Astrocyte (in vitro differentiated cells and primary cell): Measurements from ENCODE around the gene ZMYND19. TPM values are rescaled to one million over a fixed set of nuclear protein-coding genes. Genes with fewer than 3 reads are reported as not detected.
"Not testable (repeated sequence)": the region's sequence is repeated elsewhere in the genome, so short reads cannot be mapped to it uniquely, and the experiment has no call there.

ENCODE experiments used
- DNase-seq: peaks from one replicate; pipeline ENCODE4 v3.0.0-alpha.2; 2010; ENCODE audit warnings: low read depth
- FAIRE-seq: peaks from 2 replicates; lab custom pipeline; 2011; peaks lifted over from hg19 to GRCh38; lab: Jason Lieb, UNC
- H2AFZ ChIP-seq: 2 replicates; pipeline ENCODE4 v1.6.0; 2012; ENCODE audit warnings: low read depth, low read length, inconsistent platforms
- H3K27ac ChIP-seq: 2 replicates; pipeline ENCODE4 v1.5.1; 2011; ENCODE audit warnings: low read depth, low read length, inconsistent platforms
- H3K27me3 ChIP-seq: 2 replicates; pipeline ENCODE4 v1.6.0; 2011; ENCODE audit warnings: low read length, inconsistent platforms; ENCODE audit not compliant: insufficient read depth
- H3K36me3 ChIP-seq: 2 replicates; pipeline ENCODE4 v1.5.1; 2011; ENCODE audit warnings: low read length, inconsistent platforms; ENCODE audit not compliant: insufficient read depth
- H3K4me1 ChIP-seq: 2 replicates; pipeline ENCODE4 v1.5.1; 2011; ENCODE audit warnings: low read length, inconsistent platforms; ENCODE audit not compliant: insufficient read depth
- H3K4me2 ChIP-seq: 2 replicates; pipeline ENCODE4 v1.6.0; 2012; ENCODE audit warnings: low read length, inconsistent platforms
- H3K4me3 ChIP-seq: 2 replicates; pipeline ENCODE4 v1.5.1; 2011; ENCODE audit warnings: low read depth, mild to moderate bottlenecking, low read length, inconsistent platforms; ENCODE audit not compliant: insufficient read depth
- H3K79me2 ChIP-seq: 2 replicates; pipeline ENCODE4 v1.6.0; 2012; ENCODE audit warnings: mild to moderate bottlenecking, low read length, inconsistent platforms; ENCODE audit not compliant: insufficient read depth
- H3K9ac ChIP-seq: 2 replicates; pipeline ENCODE4 v1.6.0; 2012; ENCODE audit warnings: mild to moderate bottlenecking, low read length, inconsistent platforms
- H3K9me3 ChIP-seq: 2 replicates; pipeline ENCODE4 v1.5.1; 2012; ENCODE audit warnings: low read depth, mild to moderate bottlenecking, low read length, inconsistent platforms; ENCODE audit not compliant: insufficient read depth
- H4K20me1 ChIP-seq: 2 replicates; pipeline ENCODE4 v1.6.0; 2012; ENCODE audit warnings: low read length, inconsistent platforms; ENCODE audit not compliant: insufficient read depth
- H3K27ac Mint-ChIP-seq: one replicate; pipeline ENCODE4 v1.8.0; 2021; ENCODE audit warnings: mild to moderate bottlenecking, mixed read lengths; ENCODE audit not compliant: unreplicated experiment
- H3K27me3 Mint-ChIP-seq: one replicate; pipeline ENCODE4 v1.8.0; 2021; ENCODE audit warnings: low read depth, mixed read lengths; ENCODE audit not compliant: unreplicated experiment
- H3K36me3 Mint-ChIP-seq: one replicate; pipeline ENCODE4 v1.8.0; 2021; ENCODE audit warnings: low read depth, mixed read lengths; ENCODE audit not compliant: unreplicated experiment
- H3K4me1 Mint-ChIP-seq: one replicate; pipeline ENCODE4 v1.8.0; 2021; ENCODE audit warnings: low read depth, mixed read lengths; ENCODE audit not compliant: unreplicated experiment
- H3K4me3 Mint-ChIP-seq: one replicate; pipeline ENCODE4 v1.8.0; 2021; ENCODE audit warnings: mild to moderate bottlenecking, moderate library complexity, mixed read lengths; ENCODE audit not compliant: unreplicated experiment
- H3K9me3 Mint-ChIP-seq: one replicate; pipeline ENCODE4 v1.8.0; 2021; ENCODE audit warnings: mild to moderate bottlenecking, mixed read lengths; ENCODE audit not compliant: unreplicated experiment
- CTCF ChIP-seq: IDR thresholded peaks from 2 replicates; pipeline ENCODE4 v1.5.1; 2011; ENCODE audit warnings: low read depth, mild to moderate bottlenecking, inconsistent platforms, low read length, moderate library complexity; ENCODE audit not compliant: insufficient read depth
- EZH2 ChIP-seq: IDR thresholded peaks from 2 replicates; pipeline ENCODE4 v1.6.1; 2012; ENCODE audit warnings: mild to moderate bottlenecking, low read length, inconsistent platforms; ENCODE audit not compliant: insufficient read depth
- total RNA-seq: library from RNA; stranded (reverse); gene quantifications from 2 replicates; pipeline ENCODE4 v1.2.1, GENCODE V29; 2021

The ZMYND19 gene
- total RNA-seq, 1 donor from 2014 or later, result 34.0 TPM

GRCh38 chr9:137626464-137626863, 36.2 kb upstream of the ZMYND19 start:
- Histone ChIP-seq H3K9ac (no peak overlapping the region), H3K79me2 (peaks cover 99% of the 10 kb centered on the region), H2AFZ (no peak overlapping the region), H3K4me1 (peaks cover 2% of the 10 kb centered on the region), H3K36me3 (no peaks in the 10 kb centered on the region), H3K27ac (no peak overlapping the region), H3K4me3 (no peak overlapping the region), H3K27me3 (no peaks in the 10 kb centered on the region), H3K9me3 (no peaks in the 10 kb centered on the region), H4K20me1 (peaks cover 85% of the 10 kb centered on the region), H3K4me2 (no peak overlapping the region)
- FAIRE-seq, result no peak
- Mint-ChIP-seq H3K27me3 (no peaks in the 10 kb centered on the region), H3K36me3 (peaks cover 7% of the 10 kb centered on the region), H3K4me1 (peaks cover 18% of the 10 kb centered on the region), H3K27ac (no peak overlapping the region), H3K9me3 (no peaks in the 10 kb centered on the region), H3K4me3 (no peak overlapping the region)
- no peak for TF ChIP-seq EZH2
- no peak for TF ChIP-seq CTCF
- no peak for DNase-seq

- not testable (repeated sequence) for H3K36me3 ChIP-seq, DNase-seq, H3K27me3 ChIP-seq, FAIRE-seq, H3K4me3 ChIP-seq, H3K9ac ChIP-seq, H3K27ac Mint-ChIP-seq, H3K9me3 Mint-ChIP-seq, H3K27ac ChIP-seq, H3K36me3 Mint-ChIP-seq, H3K4me2 ChIP-seq, H2AFZ ChIP-seq, H3K27me3 Mint-ChIP-seq, H3K9me3 ChIP-seq
- Histone ChIP-seq H4K20me1 (peaks cover 76% of the 10 kb centered on the region), H3K79me2 (peaks cover 93% of the 10 kb centered on the region), H3K4me1 (peaks cover 20% of the 10 kb centered on the region)
- Mint-ChIP-seq H3K4me1 (peaks cover 27% of the 10 kb centered on the region), H3K4me3 (peak overlapping the region; percentile 40)
Measured at GRCh38 chr9:137622211-137622610, 31.9 kb upstream of the ZMYND19 start.

- peaks cover 21% of the 10 kb centered on the region for H3K4me1 ChIP-seq
- TF ChIP-seq CTCF, result peak; percentile 38
- no peak for TF ChIP-seq EZH2
- no peak overlapping the region for H3K27ac ChIP-seq
- peak overlapping the region; percentile 34 for H3K27ac Mint-ChIP-seq
- peaks cover 67% of the 10 kb centered on the region for H4K20me1 ChIP-seq
- H2AFZ ChIP-seq, result no peak overlapping the region
- H3K9me3 Mint-ChIP-seq, result no peaks in the 10 kb centered on the region
- H3K4me3 Mint-ChIP-seq, result peak overlapping the region; percentile 70
- H3K36me3 Mint-ChIP-seq, result peaks cover 7% of the 10 kb centered on the region
- no peaks in the 10 kb centered on the region for H3K27me3 ChIP-seq
- H3K9me3 ChIP-seq, result no peaks in the 10 kb centered on the region
- FAIRE-seq (no peak), DNase-seq (no peak)
- peak overlapping the region; percentile 99 for H3K4me2 ChIP-seq
- peaks cover 29% of the 10 kb centered on the region for H3K4me1 Mint-ChIP-seq
- H3K36me3 ChIP-seq, result peaks cover 2% of the 10 kb centered on the region
- peaks cover 91% of the 10 kb centered on the region for H3K79me2 ChIP-seq
- no peak overlapping the region for H3K9ac ChIP-seq
- no peaks in the 10 kb centered on the region for H3K27me3 Mint-ChIP-seq
- no peak overlapping the region for H3K4me3 ChIP-seq
Measured at GRCh38 chr9:137621131-137621757, 30.9 kb upstream of the ZMYND19 start.
